Measurements from ENCODE around the gene TSPEAR. TPM values are rescaled to one million over a fixed set of nuclear protein-coding genes. Genes with fewer than 3 reads are reported as not detected.

Gene TSPEAR
- total RNA-seq, 4 donors from 2014 or later = not detected

DNA sequence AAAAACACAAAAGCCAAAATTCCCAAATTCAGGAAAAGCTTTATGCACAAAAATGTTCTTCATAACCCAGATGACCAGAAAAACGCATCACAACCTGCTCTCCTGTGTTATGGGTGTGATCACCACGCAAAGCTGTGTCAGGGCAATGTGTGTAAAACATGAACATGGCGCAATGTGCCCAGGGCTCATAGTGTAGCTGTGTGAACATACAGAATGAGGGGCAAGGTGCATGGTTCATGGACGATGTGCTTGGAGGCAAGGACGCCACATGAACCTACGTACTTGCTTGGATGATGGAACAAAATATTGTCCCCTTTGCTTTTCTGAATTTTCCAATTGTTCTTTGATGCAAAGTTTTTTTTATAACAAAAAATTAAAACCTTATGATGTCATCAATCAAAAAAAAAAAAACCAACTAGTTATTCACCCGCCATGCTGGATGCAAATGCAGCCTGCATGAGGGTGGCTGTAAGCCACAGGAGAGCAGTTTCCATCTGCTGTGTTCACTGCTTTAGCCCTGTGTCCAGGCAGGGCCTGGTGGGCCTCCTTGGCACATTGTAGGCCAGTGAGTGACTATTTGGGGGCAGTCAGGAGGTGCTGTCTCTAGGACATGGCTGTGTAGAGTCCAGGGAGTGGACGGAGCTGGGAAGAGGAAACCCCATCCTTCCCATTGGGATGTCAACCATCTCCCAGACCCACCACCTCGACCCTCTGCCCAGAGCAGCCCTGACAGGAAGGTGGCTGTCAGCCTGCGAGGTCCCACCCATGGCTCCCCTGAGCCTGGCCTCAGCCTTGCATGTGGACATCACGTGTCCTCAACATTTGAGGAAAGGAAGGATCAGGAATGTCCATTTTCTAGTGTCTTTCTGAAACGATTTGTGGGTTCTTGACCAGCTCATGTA lies 185.0 kb downstream of the TSPEAR start:
- TF ChIP-seq EP300 (IDR thresholded peaks at IDR 0.05; ENCODE audit: low read depth) = no peak
- TF ChIP-seq, protein P1, sequence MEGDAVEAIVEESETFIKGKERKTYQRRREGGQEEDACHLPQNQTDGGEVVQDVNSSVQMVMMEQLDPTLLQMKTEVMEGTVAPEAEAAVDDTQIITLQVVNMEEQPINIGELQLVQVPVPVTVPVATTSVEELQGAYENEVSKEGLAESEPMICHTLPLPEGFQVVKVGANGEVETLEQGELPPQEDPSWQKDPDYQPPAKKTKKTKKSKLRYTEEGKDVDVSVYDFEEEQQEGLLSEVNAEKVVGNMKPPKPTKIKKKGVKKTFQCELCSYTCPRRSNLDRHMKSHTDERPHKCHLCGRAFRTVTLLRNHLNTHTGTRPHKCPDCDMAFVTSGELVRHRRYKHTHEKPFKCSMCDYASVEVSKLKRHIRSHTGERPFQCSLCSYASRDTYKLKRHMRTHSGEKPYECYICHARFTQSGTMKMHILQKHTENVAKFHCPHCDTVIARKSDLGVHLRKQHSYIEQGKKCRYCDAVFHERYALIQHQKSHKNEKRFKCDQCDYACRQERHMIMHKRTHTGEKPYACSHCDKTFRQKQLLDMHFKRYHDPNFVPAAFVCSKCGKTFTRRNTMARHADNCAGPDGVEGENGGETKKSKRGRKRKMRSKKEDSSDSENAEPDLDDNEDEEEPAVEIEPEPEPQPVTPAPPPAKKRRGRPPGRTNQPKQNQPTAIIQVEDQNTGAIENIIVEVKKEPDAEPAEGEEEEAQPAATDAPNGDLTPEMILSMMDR (IDR thresholded peaks at IDR 0.05) = no peak
- TF ChIP-seq POLR2A (IDR thresholded peaks at IDR 0.05) = no peak
- no peak for TF ChIP-seq POLR2AphosphoS5 (IDR thresholded peaks at IDR 0.05)
- H3K27me3 ChIP-seq = no peaks in the 10 kb centered on the region
- H3K27ac ChIP-seq = no peak overlapping the region
- no peaks in the 10 kb centered on the region for H3K9me3 ChIP-seq
- no peaks in the 10 kb centered on the region for H3K4me1 ChIP-seq
- H3K36me3 ChIP-seq = no peaks in the 10 kb centered on the region
- 84 to 87% methylated on average over 5 to 12 of the region's 12 CpGs for WGBS, 2 donors (ENCODE audit: low coverage in 1 of 2)
- intact Hi-C loops (cut with DNase I; ENCODE audit: low total_unique reads) = no loop called here
- no peak overlapping the region for H3K4me3 ChIP-seq
- no peak for DNase-seq
- in situ Hi-C loops (cut with MboI; ENCODE audit: low pct_ligation_motif_present in 1 of 4, low pct_unique_long_range_greater_than_20kb in 1 of 4, low sequenced_read_pairs in 3 of 4) = no loop called here

DNA sequence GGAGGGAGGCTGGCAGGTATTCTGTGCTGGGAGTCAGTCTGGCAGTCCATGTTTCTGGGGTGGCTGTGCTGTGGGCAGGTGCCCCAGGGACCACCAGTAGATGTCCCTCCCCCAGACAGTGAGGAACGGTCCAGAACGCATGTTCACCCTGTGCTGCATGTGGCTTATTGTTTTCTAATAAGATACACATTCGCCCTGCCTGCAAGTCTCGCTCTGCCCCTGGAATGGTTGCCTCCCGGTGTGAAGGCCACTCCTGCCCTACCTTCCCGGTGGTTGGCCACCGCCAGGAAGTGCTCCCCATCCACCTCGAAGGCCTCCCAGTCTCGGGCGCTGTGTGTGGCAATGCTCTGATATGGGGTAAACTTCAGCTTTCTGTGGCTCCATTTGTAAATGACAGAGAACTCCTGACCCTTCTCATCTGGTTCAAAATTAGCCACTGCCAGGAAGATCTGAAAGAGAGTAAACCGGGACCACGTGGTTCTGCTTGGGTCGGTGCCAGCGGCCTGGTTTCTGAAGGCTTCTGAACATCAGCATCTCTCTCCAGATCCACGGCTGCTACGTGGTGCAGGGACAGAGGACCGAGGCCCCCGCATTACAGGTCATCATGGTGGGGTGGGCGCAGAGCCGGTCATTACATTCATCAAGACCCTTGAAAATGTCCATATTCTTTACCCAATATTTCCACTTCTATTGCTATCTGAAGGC lies 185.8 kb downstream of the TSPEAR start:
- WGBS, 2 donors (ENCODE audit: low coverage in 1 of 2) = 85 to 96% methylated on average over 7 to 20 of the region's 20 CpGs
- no peak overlapping the region for H3K27ac ChIP-seq
- in situ Hi-C loops (cut with MboI; ENCODE audit: low pct_ligation_motif_present in 1 of 4, low pct_unique_long_range_greater_than_20kb in 1 of 4, low sequenced_read_pairs in 3 of 4) (no loop called here), intact Hi-C loops (cut with DNase I; ENCODE audit: low total_unique reads) (no loop called here)
- no peaks in the 10 kb centered on the region for H3K4me1 ChIP-seq
- H3K27me3 ChIP-seq = no peaks in the 10 kb centered on the region
- H3K4me3 ChIP-seq = no peak overlapping the region
- TF ChIP-seq POLR2A (IDR thresholded peaks at IDR 0.05) = no peak
- no peak for TF ChIP-seq POLR2AphosphoS5 (IDR thresholded peaks at IDR 0.05)
- no peak for TF ChIP-seq EP300 (IDR thresholded peaks at IDR 0.05; ENCODE audit: low read depth)
- TF ChIP-seq, protein P1 (IDR thresholded peaks at IDR 0.05) = no peak
- no peaks in the 10 kb centered on the region for H3K9me3 ChIP-seq
- H3K36me3 ChIP-seq = no peaks in the 10 kb centered on the region
- peak; percentile 3 for DNase-seq

DNA sequence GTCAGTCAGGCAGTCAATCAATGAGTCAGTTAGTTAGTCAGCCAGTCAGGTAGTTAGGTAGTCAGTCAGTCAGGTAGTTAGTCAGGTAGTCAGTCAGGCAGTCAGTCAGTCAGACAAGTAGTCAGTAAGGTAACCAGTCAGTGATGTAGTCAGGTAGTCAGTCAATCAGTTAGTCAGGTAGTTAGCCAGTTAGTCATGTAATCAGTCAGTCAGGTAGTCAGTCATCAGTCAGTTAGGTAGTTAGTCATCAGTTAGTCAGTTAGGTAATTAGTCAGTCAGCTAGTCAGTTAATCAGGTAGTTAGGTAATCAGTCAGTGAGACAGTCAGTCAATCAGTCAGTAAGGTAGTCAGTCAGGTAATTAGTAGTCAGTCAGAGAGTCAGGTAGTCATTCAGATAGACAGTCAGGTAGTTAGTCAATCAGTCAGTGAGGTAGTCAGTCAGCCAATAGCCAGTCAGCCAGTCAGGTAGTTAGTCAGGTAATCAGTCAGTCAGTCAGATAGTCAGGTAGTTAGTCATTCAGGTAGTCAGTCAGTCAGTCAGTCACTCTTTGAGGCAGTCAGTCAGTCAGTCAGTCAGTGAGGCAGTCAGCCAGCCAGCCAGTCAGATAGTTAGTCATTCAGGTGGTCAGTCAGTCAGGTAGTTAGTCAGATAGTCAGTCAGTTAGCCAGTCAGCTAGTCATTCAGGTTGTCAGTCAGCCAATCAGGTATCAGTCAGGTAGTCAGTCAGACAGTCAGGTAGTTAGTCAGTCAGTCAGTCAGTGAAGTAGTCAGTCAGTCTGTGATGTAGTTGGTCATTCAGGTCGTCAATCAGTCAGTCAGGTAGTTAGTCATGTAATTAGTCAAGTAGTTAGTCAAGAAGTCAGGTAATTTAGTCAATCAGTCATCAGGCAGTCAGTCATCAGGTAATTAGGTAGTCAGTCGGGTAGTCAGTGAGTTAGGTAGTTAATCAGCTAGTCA lies 186.7 kb downstream of the TSPEAR start:
- H3K4me3 ChIP-seq = no peak overlapping the region
- 60% methylated on average over 2 of the region's 2 CpGs; no CpG with 5 or more reads in 1 of the 2 donors for WGBS, 2 donors (ENCODE audit: low coverage in 1 of 2)
- in situ Hi-C loops (cut with MboI; ENCODE audit: low pct_ligation_motif_present in 1 of 4, low pct_unique_long_range_greater_than_20kb in 1 of 4, low sequenced_read_pairs in 3 of 4) = loop anchor here in 1 of 4 donors (25.0 kb wide), 1 partner anchor 263 kb away; no protein-coding TSS in a partner anchor
- H3K4me1 ChIP-seq = no peaks in the 10 kb centered on the region
- intact Hi-C loops (cut with DNase I; ENCODE audit: low total_unique reads) = no loop called here
- DNase-seq = no peak
- H3K9me3 ChIP-seq = no peaks in the 10 kb centered on the region
- no peak overlapping the region for H3K27ac ChIP-seq
- no peaks in the 10 kb centered on the region for H3K27me3 ChIP-seq
- no peaks in the 10 kb centered on the region for H3K36me3 ChIP-seq
- no peak for TF ChIP-seq EP300 (IDR thresholded peaks at IDR 0.05; ENCODE audit: low read depth)
- TF ChIP-seq, protein P1 (IDR thresholded peaks at IDR 0.05) = no peak
- no peak for TF ChIP-seq POLR2AphosphoS5 (IDR thresholded peaks at IDR 0.05)
- TF ChIP-seq POLR2A (IDR thresholded peaks at IDR 0.05) = no peak
